IMR-90 (cell line): Measurements from ENCODE around the gene ATP1B2. TPM values are rescaled to one million over a fixed set of nuclear protein-coding genes. Genes with fewer than 3 reads are reported as not detected.

Source experiments
- ATAC-seq: fragments of 200-7000 bp; cut with Tn5 transposase; 2 replicates; pipeline ENCODE4 v1.9.1; 2020; ENCODE audit warnings: low read depth, mild to moderate bottlenecking, moderate library complexity
- BruUV-seq: library from RNA; stranded (reverse); fragments of 400-500 nt; replicated peaks from 2 replicates; lab custom pipeline; 2021; lab: Mats Ljungman, UMichigan
- CTCF ChIA-PET: fragments of 300-600 bp; formaldehyde crosslinking; extraction: SDS; loops from one replicate; lab custom pipeline; 2021; ENCODE audit warnings: antibody characterized with exemption; lab: Yijun Ruan, JAX
- POLR2A ChIA-PET: fragments of 300-600 bp; sonication (Branson Sonifier 250); formaldehyde crosslinking; loops from one replicate; lab custom pipeline; 2022; ENCODE audit warnings: antibody characterized with exemption; ENCODE audit not compliant: unreplicated experiment; lab: Charles Lee
- DNase-seq: peaks from one replicate; pipeline ENCODE4 v3.0.0; 2013
- H2AFZ ChIP-seq: replicated peaks from 2 replicates; pipeline ENCODE3; 2013; ENCODE audit warnings: low read length, mild to moderate bottlenecking; ENCODE audit not compliant: poor library complexity
- H2AK5ac ChIP-seq: 2 replicates; pipeline ENCODE4 v1.6.1; 2013; ENCODE audit warnings: low read depth, low read length, inconsistent platforms
- H2AK9ac ChIP-seq: replicated peaks from 2 replicates; pipeline ENCODE3; 2013; ENCODE audit warnings: mild to moderate bottlenecking, low read depth, low read length, moderate library complexity; ENCODE audit not compliant: poor library complexity
- H2BK120ac ChIP-seq: 2 replicates; pipeline ENCODE4 v1.6.1; 2013; ENCODE audit warnings: low read depth, low read length, inconsistent platforms
- H2BK15ac ChIP-seq: 3 replicates; pipeline ENCODE4 v1.6.1; 2013; ENCODE audit warnings: low read depth, low read length, inconsistent platforms
- H2BK20ac ChIP-seq: 2 replicates; pipeline ENCODE4 v1.6.1; 2013; ENCODE audit warnings: low read depth, mild to moderate bottlenecking, inconsistent platforms, low read length, moderate library complexity
- H2BK5ac ChIP-seq: 2 replicates; pipeline ENCODE4 v1.6.1; 2013; ENCODE audit warnings: mild to moderate bottlenecking, low read depth, low read length, inconsistent platforms; ENCODE audit not compliant: poor library complexity, severe bottlenecking
- H3K14ac ChIP-seq: replicated peaks from 2 replicates; pipeline ENCODE4 v1.6.1; 2013; ENCODE audit warnings: low read depth, low read length, inconsistent platforms
- H3K18ac ChIP-seq: 2 replicates; pipeline ENCODE4 v1.6.1; 2013; ENCODE audit warnings: low read depth, low read length, control low read depth
- H3K23ac ChIP-seq: 2 replicates; pipeline ENCODE4 v1.6.1; 2013; ENCODE audit warnings: low read depth, low read length, inconsistent platforms
- H3K27ac ChIP-seq: 2 replicates; pipeline ENCODE4 v1.5.1; 2013; ENCODE audit warnings: mild to moderate bottlenecking, control low read depth, low read length; ENCODE audit not compliant: insufficient read depth
- H3K27me3 ChIP-seq: 2 replicates; pipeline ENCODE4 v1.6.1; 2013; ENCODE audit warnings: low read length; ENCODE audit not compliant: control insufficient read depth, insufficient read depth
- H3K36me3 ChIP-seq: 2 replicates; pipeline ENCODE4 v1.6.1; 2013; ENCODE audit warnings: low read length, mixed read lengths; ENCODE audit not compliant: control insufficient read depth, insufficient read depth
- H3K4ac ChIP-seq: 2 replicates; pipeline ENCODE4 v1.6.1; 2013; ENCODE audit warnings: low read depth, low read length, inconsistent platforms
- H3K4me1 ChIP-seq: 2 replicates; pipeline ENCODE4 v1.6.1; 2013; ENCODE audit warnings: low read length, mixed read lengths; ENCODE audit not compliant: control insufficient read depth, insufficient read depth
- H3K4me2 ChIP-seq: 2 replicates; pipeline ENCODE4 v1.6.1; 2013; ENCODE audit warnings: low read depth, mild to moderate bottlenecking, control low read depth, low read length, moderate library complexity
- H3K4me3 ChIP-seq: 2 replicates; pipeline ENCODE4 v1.5.1; 2013; ENCODE audit warnings: low read depth, mild to moderate bottlenecking, control low read depth, low read length, moderate library complexity; ENCODE audit not compliant: insufficient read depth
- H3K56ac ChIP-seq: 2 replicates; pipeline ENCODE4 v1.6.1; 2013; ENCODE audit warnings: low read length, inconsistent platforms; ENCODE audit not compliant: insufficient read depth; ENCODE audit errors: extremely low read depth
- H3K79me1 ChIP-seq, 2 experiments: 2 replicates each; pipeline ENCODE4 v1.6.1; 2013; ENCODE audit warnings: low read length in 2 of 2, inconsistent platforms in 1 of 2, low read depth in 1 of 2
- H3K9ac ChIP-seq: 2 replicates; pipeline ENCODE4 v1.6.1; 2013; ENCODE audit warnings: low read depth, low read length, control low read depth
- H3K9me1 ChIP-seq: 2 replicates; pipeline ENCODE4 v1.6.1; 2013; ENCODE audit warnings: low read length, inconsistent platforms; ENCODE audit not compliant: insufficient read depth
- H3K9me3 ChIP-seq: 2 replicates; pipeline ENCODE4 v1.6.1; 2013; ENCODE audit warnings: low read length; ENCODE audit not compliant: control insufficient read depth, insufficient read depth
- H4K20me1 ChIP-seq: 2 replicates; pipeline ENCODE4 v1.6.1; 2013; ENCODE audit warnings: low read length, inconsistent platforms; ENCODE audit not compliant: insufficient read depth
- H4K5ac ChIP-seq: 2 replicates; pipeline ENCODE4 v1.6.1; 2013; ENCODE audit warnings: mild to moderate bottlenecking, low read depth, low read length, control low read depth
- H4K8ac ChIP-seq, 2 experiments: 2 replicates each; pipeline ENCODE4 v1.6.1; 2013; ENCODE audit warnings: low read depth in 2 of 2, low read length in 2 of 2, control low read depth in 1 of 2, inconsistent platforms in 1 of 2
- H4K91ac ChIP-seq: 2 replicates; pipeline ENCODE4 v1.6.1; 2013; ENCODE audit warnings: low read depth, low read length, inconsistent platforms; ENCODE audit not compliant: insufficient read depth
- BHLHE40 ChIP-seq: fragments of 150-350 bp; IDR thresholded peaks from 2 replicates; pipeline ENCODE4 v1.6.1; 2016; ENCODE audit warnings: mild to moderate bottlenecking, low read depth, low read length
- CEBPB ChIP-seq: IDR thresholded peaks from 2 replicates; pipeline ENCODE4 v1.6.1; 2012; ENCODE audit warnings: low read depth, low read length, improper control_type of control experiment
- CHD1 ChIP-seq: IDR thresholded peaks from 2 replicates; pipeline ENCODE4 v1.6.1; 2012; ENCODE audit warnings: low read depth, low read length, improper control_type of control experiment
- CTCF ChIP-seq: conservative IDR thresholded peaks from 2 replicates; pipeline ENCODE4 v1.5.1; 2012; ENCODE audit warnings: mild to moderate bottlenecking, low read depth, low read length, improper control_type of control experiment
- ELK1 ChIP-seq: fragments of 150-350 bp; IDR thresholded peaks from 2 replicates; pipeline ENCODE4 v1.6.1; 2016; ENCODE audit warnings: low read depth, mild to moderate bottlenecking, low read length, moderate library complexity, borderline replicate concordance
- FOS ChIP-seq: fragments of 150-350 bp; IDR thresholded peaks from 2 replicates; pipeline ENCODE4 v1.6.1; 2016; ENCODE audit warnings: low read depth, low read length
- MAFK ChIP-seq: IDR thresholded peaks from 2 replicates; pipeline ENCODE4 v1.6.1; 2012; ENCODE audit warnings: low read depth, low read length, improper control_type of control experiment
- MAZ ChIP-seq: IDR thresholded peaks from 2 replicates; pipeline ENCODE4 v1.6.1; 2012; ENCODE audit warnings: low read depth, mild to moderate bottlenecking, low read length, improper control_type of control experiment, moderate library complexity, borderline replicate concordance
- MXI1 ChIP-seq: IDR thresholded peaks from 2 replicates; pipeline ENCODE4 v1.6.1; 2012; ENCODE audit warnings: low read depth, mild to moderate bottlenecking, low read length, moderate library complexity, borderline replicate concordance
- POLR2A ChIP-seq: IDR thresholded peaks from 2 replicates; pipeline ENCODE4 v1.6.1; 2012; ENCODE audit warnings: mild to moderate bottlenecking, low read depth, low read length
- RAD21 ChIP-seq: IDR thresholded peaks from 2 replicates; pipeline ENCODE4 v1.6.1; 2012; ENCODE audit warnings: low read length, improper control_type of control experiment
- RCOR1 ChIP-seq: IDR thresholded peaks from 2 replicates; pipeline ENCODE4 v1.6.1; 2012; ENCODE audit warnings: mild to moderate bottlenecking, low read length, improper control_type of control experiment; ENCODE audit not compliant: insufficient replicate concordance
- RFX5 ChIP-seq: IDR thresholded peaks from 2 replicates; pipeline ENCODE4 v1.8.0; 2012; ENCODE audit warnings: low read depth, mild to moderate bottlenecking, low read length, moderate library complexity
- SMC3 ChIP-seq: fragments of 150-350 bp; IDR thresholded peaks from 2 replicates; pipeline ENCODE4 v1.6.1; 2016; ENCODE audit warnings: low read depth, mild to moderate bottlenecking, antibody characterized with exemption, low read length, moderate library complexity
- USF2 ChIP-seq: fragments of 150-350 bp; IDR thresholded peaks from 2 replicates; pipeline ENCODE4 v1.6.1; 2017; ENCODE audit warnings: mild to moderate bottlenecking, antibody characterized with exemption, low read length, low read depth
- WGBS, 2 experiments: methylation state at CpG; one replicate each; pipeline versions ENCODE4 v1.1.5 to v1.1.7; 2013; ENCODE audit warnings: missing lambda C conversion rate in 2 of 2; ENCODE audit not compliant: insufficient read length in 1 of 2; ENCODE audit errors: extremely low coverage in 2 of 2; 5-methylcytosine and 5-hydroxymethylcytosine counted together
- dilution Hi-C: fragments of 300-500 bp; cut with HindIII; formaldehyde crosslinking; loops from one replicate; pipeline ENCODE4 v1.14.3; 2018; ENCODE audit warnings: low sequenced_read_pairs; ENCODE audit not compliant: unreplicated experiment
- in situ Hi-C: fragments of 300-500 bp; cut with MboI; formaldehyde crosslinking; loops from 3 replicates; pipeline ENCODE4 v1.14.3; 2019; ENCODE audit warnings: low sequenced_read_pairs, inconsistent platforms, mixed read lengths
- intact Hi-C: fragments of 100-400 bp; cut with micrococcal nuclease; formaldehyde crosslinking; loops from 2 replicates; pipeline ENCODE4 v1.10.0; 2022
- polyA plus RNA-seq, 3 experiments: library from polyadenylated mRNA; depleted of rRNA; stranded (reverse); fragments of >200 nt; gene quantifications; 2 replicates each; pipeline ENCODE4 v1.2.3, GENCODE V29; 2012; ENCODE audit warnings: low replicate concordance in 1 of 3
- total RNA-seq: library from RNA; depleted of rRNA; stranded (reverse); fragments of >200 nt; gene quantifications from 2 replicates; pipeline ENCODE4 v1.2.3, GENCODE V29; 2012

ATP1B2 gene
- total and polyA plus RNA-seq, 2 of the 4 experiments (the other 2 are of a cell fraction): 0.02 TPM; not detected in 1

GRCh38 chr17:7634384-7634783, 16.3 kb upstream of the ATP1B2 start:
- TF ChIP-seq RAD21 (peak; percentile 70), MAZ (no peak; the same call in 1 of the 2 replicates), POLR2A (no peak), SMC3 (peak; percentile 67), RCOR1 (no peak), RFX5 (no peak), MXI1 (no peak), USF2 (no peak), CEBPB (no peak), ELK1 (no peak), BHLHE40 (no peak), MAFK (no peak), CHD1 (no peak), FOS (no peak), CTCF (peak; percentile 67)
- H2AK5ac ChIP-seq: no peak overlapping the region
- H2BK20ac ChIP-seq: no peak overlapping the region
- no peak overlapping the region for H2BK5ac ChIP-seq
- H3K9me3 ChIP-seq: no peaks in the 10 kb centered on the region
- H3K4me3 ChIP-seq: no peak overlapping the region
- H2BK120ac ChIP-seq: no peak overlapping the region
- H3K4me2 ChIP-seq: no peak overlapping the region
- dilution Hi-C loops (no loop called here), intact Hi-C loops (loop anchor here (1.0 kb wide), 2 partner anchors 54 to 83 kb away; partner anchors contain the start of genes DNAH2 and WRAP53), in situ Hi-C loops (no loop called here)
- H2AK9ac ChIP-seq: peak overlapping the region; percentile 37
- CTCF ChIA-PET: interaction anchor here (1.1 to 5.3 kb wide), 3 partner anchors 39 to 60 kb away, joined by 3 to 27 read pairs (median 4); partner anchors contain the start of genes TP53 and WRAP53
- H3K27ac ChIP-seq: no peak overlapping the region
- no peaks in the 10 kb centered on the region for H3K9me1 ChIP-seq
- H3K36me3 ChIP-seq: no peaks in the 10 kb centered on the region
- no peak overlapping the region for H3K4ac ChIP-seq
- H4K5ac ChIP-seq: no peak overlapping the region
- H4K91ac ChIP-seq: no peak overlapping the region
- no TSS peak for BruUV-seq
- DNase-seq: peak; percentile 41
- H3K4me1 ChIP-seq: no peaks in the 10 kb centered on the region
- H3K23ac ChIP-seq: no peak overlapping the region
- H3K9ac ChIP-seq: 0 out of 2 replicates have a peak overlapping the region, but pooled peaks have one; percentile 18
- no peaks in the 10 kb centered on the region for H4K20me1 ChIP-seq
- no peak overlapping the region for H4K8ac ChIP-seq
- H3K79me1 ChIP-seq: no peaks in the 10 kb centered on the region
- WGBS, 2 experiments: 41% methylated on average over 2 of the region's 5 CpGs; no CpG with 5 or more reads in 1 of the 2 experiments
- POLR2A ChIA-PET: interaction anchor here (0.5 to 0.7 kb wide), 2 partner anchors 16 to 30 kb away, joined by 4 to 11 read pairs; partner anchors contain the start of gene ATP1B2
- peak overlapping the region; percentile 81 for H2AFZ ChIP-seq
- H3K18ac ChIP-seq: no peak overlapping the region
- H3K27me3 ChIP-seq: peaks cover 6% of the 10 kb centered on the region; the same call in 1 of the 2 replicates
- H2BK15ac ChIP-seq: no peak overlapping the region
- H3K56ac ChIP-seq: no peak overlapping the region
- peak; percentile 87 for ATAC-seq
- no peak overlapping the region for H3K14ac ChIP-seq
